GM19452 (cell line): ENCODE data around the gene LRG1.
"Not testable (repeated sequence)": the region's sequence is repeated elsewhere in the genome, so short reads cannot be mapped to it uniquely, and the experiment has no call there.

Experiments used
- ATAC-seq: cut with Tn5 transposase; IDR thresholded peaks from one replicate; pipeline ENCODE4 v1.9.1; 2021; ENCODE audit not compliant: unreplicated experiment

LRG1 gene

DNA sequence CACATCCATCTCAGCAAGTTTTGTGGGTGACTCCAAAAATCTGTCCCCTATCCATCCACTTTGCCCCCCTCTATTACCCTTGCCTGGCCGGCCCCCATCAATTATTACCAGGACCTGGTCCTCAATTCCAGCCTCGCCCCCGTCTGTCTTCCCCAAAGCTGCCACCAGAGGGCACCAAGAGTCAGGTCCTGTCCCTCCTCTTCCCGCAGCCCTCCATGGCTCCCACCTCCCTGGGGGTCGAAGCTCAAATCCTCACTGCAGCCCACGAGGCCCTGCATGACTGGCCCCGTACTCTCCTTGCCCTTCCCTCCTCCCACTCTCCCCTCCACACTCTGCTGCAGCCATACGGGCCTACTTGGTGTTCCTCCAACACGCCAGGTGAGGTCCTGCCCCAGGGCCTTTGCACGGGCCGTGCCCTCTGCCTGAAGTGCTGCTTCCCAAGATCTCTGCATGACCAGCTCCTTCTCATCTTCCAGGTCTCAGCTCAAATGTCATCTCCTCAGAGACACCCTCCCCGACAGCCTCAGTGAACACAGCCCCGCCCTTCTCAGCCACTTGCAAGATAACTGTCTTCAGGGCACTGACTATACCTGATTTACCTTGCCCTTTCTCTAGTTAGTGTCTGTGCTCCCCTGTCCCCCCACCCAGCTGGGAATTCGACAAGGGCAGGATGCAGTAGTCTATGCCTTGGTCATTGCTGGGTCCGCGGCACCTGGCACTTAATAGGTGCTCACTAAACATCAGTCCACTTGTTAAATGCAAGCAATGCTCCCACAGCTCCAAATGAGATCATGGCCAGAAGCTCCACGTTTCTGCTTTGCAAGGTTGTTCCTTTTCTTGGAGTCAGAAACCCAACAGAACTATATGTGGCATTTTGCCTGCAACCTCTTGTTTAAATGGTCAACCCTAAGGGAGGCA is 36.4 kb upstream of the LRG1 start:
- no peak for ATAC-seq

DNA sequence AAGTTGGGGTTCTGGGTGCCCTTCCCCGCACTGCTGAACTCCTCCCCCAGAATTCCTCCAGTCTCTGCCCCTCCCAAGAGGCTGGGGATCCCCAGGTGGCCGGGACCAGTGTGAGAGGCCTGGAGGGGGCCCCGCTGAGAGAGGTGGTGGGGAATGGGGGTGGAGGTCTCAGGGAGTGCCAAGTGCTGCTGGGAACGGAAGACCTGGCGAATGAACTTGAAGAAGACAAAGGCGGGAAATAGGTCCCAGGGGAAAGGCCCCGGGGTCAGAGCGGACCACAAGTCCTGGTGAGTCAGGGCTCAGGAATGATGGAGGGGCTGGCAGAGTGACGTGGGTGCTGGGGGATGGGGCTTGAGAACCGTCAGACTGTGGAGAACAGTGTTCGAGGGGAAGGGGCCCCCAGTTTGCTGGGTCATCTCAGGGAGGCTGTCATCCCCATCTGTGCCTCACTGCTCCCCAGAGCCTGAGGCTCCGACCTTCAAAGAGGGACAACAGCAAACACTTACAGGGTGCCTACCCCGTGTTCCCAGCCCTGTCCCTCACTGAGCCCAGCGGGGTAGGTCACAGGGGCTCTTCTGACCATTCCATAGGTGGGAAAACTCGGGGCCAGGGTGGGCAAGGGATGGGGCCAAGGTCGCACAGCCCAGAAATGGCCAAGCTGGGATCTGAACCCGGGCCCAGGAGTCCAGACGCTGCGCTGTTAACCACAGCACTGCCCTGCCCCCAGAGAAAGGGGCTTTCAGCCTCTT is 35.6 kb upstream of the LRG1 start:
- ATAC-seq: no peak

DNA sequence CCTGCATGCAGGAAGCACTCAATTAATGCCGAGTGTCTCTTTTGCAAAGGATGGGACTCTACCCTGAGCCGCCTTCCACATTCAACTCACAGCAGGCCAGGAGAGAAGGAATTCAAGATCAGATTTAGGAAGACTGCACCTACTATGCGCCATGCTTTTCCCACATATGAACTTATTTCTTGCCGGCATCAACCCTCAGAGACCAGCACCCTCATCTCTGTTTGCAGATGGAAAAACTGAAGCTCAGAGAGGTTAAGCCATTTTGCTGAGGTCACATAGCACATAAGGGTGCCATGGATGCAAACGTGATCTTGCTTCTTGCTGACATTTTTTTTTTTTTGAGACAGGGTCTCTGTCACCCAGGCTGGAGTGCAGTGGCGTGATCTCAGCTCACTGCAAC is 33.8 kb upstream of the LRG1 start:
- no peak for ATAC-seq

GRCh38 chr19:4571305-4571917 is 31.6 kb upstream of the LRG1 start:
- no peak for ATAC-seq

DNA sequence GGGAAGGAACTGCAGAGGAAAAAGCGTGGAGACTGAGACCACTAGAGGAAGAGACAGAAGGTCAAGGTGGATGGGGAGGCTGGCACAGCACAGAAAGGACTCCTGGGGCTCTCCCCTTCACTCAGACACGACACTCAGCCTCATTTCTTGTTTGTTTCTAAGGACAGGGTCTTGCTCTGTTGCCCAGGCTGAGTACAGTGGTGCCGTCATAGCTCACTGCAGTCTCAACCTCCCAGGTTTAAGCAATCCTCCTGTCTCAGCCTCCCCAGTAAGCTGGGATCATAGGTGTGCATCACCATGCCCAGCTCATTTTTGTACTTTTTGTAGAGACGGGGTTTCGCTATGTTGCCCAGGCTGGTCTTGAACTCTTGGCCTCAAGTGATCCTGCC is 31.1 kb upstream of the LRG1 start:
- no peak for ATAC-seq

DNA sequence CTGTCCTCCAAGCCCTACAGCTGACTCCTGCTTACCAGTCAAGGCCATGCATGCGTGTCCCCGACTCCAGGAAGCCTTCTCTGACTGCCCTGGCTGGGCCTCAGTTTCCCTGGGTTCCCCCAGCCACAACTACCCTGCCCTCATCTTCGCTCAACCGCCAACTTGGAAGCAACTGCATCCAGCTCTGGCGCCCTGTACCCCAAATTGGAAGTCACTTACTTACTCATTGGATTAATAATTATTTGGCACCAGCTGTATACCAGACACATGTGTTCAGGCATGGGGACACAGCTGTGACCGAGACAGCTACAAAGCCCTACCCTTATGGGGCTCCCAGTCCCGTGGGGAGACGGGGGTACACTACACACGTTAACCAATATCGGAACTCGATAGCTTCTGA is 30.6 kb upstream of the LRG1 start:
- ATAC-seq: no peak

GRCh38 chr19:4568886-4569285 is 29.1 kb upstream of the LRG1 start:
- ATAC-seq: no peak

DNA sequence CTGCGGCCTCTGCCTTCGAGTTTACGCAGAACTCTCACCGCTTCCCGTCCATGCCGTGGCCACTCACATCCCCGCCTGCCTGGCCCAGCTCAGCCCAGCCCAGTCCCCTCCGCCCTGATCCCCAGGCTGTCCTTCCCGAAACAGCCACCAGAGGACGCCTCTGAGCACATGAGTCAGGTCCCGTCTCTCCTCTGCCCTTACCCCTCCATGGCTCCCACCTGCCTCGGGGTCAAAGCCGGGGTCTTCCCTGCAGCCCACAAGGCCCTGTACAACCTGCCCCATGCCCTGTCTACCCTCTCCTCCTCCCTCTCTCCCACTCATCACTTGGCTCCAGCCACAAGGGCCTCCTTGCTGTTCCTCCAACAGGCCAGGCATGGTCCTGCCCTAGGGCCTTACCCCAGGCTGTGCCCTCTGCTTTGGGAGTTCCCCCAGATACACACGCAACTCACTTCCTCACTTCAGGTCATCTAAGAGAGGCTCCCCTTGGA is 27.8 kb upstream of the LRG1 start:
- ATAC-seq: no peak

- no peak for ATAC-seq
Measured at GRCh38 chr19:4566402-4567051, 26.7 kb upstream of the LRG1 start.

DNA sequence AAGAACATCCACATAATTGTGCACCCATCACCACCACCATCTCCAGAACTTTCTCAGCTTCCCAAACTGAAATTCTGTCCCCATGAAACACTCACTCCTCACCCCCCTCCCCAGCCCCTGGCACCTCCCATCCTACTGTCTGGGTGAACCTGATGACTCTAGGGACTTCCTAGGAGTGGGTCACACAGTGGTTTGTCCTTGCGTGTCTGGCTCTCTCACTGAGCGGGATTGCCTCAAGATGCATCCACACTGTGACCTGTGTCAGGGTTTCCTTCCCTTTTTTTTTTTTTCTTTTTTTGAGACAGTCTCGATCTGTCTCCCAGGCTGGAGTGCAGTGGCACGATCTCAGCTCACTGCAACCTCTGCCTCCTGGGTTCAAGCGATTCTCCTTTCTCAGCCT is 23.7 kb upstream of the LRG1 start:
- not testable (repeated sequence) for ATAC-seq

GRCh38 chr19:4562085-4562484 is 22.2 kb upstream of the LRG1 start:
- not testable (repeated sequence) for ATAC-seq

DNA sequence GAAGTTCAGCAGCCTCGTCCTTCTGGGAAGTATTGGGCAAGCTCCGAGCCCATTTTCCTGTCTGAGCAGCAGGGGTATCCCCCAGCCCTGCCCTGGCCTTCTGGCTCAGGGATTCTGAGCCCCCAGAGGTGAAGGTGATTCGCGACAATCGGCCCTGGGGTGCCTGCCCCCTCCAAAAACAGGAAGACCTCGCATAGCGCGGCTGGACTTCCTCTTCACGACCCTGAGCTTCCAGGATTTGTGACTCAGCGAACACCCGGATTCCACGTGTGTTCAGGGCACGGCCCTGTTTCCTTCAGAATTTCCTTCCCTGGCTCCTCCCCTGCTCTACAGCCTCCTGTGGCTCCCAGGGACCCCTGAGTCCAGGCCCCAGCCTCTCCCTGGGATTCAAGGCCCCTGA is 19.7 kb upstream of the LRG1 start, which contains the start of gene SEMA6B:
TSS of gene SEMA6B (minus strand) at position 116 of the 400 bp plus-strand sequence. CDS start 1,227 bp downstream, outside the sequence.
- no peak for ATAC-seq

DNA sequence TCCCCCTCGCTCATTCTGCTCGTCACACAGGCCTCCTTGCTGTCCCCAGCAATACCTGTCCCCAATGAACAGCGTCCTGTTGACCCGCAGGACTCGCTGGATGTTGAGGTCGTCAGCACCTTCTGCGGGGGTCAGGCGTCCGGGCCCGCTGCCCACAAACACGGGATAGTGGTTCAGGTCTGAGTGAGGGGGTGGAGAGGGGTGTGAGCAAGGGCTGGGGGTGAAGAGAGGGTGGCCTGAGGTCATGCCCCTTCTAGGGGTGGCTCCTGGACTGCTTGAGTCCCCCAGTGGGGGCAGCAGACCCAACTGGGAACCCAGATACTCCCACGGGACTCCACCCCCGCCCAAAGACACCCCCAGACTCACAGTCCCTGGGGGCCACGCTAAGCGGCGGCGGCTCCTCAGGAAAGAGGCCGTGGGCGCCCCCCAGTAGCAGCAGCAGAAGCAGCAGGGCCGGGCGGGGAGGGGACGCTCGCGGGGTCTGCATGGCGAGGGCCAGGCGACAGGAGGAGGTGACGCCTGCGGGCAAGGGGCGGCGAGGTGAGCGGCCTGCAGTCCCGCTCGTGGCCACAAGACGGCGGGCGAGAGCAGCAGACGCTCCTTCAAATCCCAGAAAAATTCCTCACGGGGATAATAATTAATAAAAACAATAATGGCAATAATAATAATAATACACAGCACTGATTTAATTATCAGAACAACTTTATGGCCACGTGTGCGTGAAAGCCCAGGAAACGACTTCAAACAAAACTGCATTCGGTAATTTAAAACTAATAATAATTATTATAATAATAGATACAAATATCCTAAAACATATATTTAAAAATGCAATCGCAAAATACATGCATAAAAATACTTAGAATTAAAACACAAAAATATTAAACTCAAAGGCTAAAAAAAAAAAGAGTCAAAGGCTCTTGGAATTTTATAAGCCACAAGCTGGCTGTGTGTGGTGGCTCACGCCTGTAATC is 18.4 kb upstream of the LRG1 start:
- ATAC-seq: no peak

GRCh38 chr19:4557144-4557970 is 17.5 kb upstream of the LRG1 start:
- no peak for ATAC-seq

DNA sequence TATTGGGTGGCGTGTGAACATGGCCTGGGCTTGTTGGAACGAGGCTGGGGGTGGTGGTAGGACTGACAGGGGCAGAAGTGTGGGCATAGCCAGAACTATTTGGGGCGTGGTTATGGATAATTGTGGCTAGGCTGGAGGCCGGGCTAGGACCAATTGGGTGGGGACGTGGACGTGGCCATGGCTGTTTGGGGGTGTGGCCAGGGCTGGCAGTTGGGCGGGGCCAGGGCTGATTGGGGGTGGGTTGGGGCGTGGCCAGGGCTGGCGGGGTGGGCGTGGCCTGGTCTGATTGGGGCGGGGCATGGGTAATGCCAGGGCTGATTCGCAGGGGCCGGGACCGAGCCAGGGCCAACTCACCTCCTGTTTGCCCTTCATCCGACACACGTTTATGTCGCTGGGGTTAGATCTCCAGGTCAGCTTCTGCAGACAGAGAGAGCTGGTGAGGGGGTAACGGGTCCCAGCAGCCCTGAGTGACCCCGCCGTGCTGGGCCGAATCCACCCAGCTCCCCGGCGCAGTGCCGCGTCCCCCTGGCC is 16.8 kb upstream of the LRG1 start:
- ATAC-seq: no peak

- ATAC-seq: no peak
Measured at GRCh38 chr19:4555657-4556561, 16.1 kb upstream of the LRG1 start.

GRCh38 chr19:4554717-4555116 is 14.9 kb upstream of the LRG1 start:
- ATAC-seq: no peak

DNA sequence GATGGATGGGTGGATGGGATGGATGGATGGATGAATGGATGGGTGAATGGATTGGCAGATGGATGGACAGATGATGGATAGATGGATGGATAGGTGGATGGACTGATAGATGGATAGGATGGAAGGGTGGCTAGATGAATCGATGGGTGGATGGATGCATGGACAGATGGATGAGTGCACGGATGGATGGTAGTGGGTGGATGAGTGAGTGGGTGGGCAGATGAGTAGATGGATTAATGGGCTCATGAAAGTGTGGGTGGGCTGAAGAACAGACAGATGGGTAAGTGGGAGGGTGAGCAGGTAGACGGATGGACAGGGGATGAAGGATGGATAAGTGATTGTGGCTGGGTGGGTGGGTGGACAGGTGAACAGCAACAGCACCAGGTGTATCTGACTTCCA is 13.9 kb upstream of the LRG1 start:
- ATAC-seq: no peak
